Measurements from ENCODE around the gene KAZALD1. TPM values are rescaled to one million over a fixed set of nuclear protein-coding genes. Genes with fewer than 3 reads are reported as not detected.

Gene KAZALD1, protein sequence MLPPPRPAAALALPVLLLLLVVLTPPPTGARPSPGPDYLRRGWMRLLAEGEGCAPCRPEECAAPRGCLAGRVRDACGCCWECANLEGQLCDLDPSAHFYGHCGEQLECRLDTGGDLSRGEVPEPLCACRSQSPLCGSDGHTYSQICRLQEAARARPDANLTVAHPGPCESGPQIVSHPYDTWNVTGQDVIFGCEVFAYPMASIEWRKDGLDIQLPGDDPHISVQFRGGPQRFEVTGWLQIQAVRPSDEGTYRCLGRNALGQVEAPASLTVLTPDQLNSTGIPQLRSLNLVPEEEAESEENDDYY
- 22.4 and 29.6 TPM in 2 replicates for total RNA-seq

GRCh38 chr10:101061624-101062231 is at the start of gene KAZALD1:
KAZALD1 (plus strand) TSS chr10:101061989; CDS start chr10:101062593, 604 bp downstream.

GRCh38 chr10:101031128-101031795 is 30.5 kb upstream of the KAZALD1 start, which contains the start of the genes PDZD7 and SFXN3:
PDZD7 (minus strand) TSS chr10:101031129; CDS start chr10:101030219, 910 bp downstream.
SFXN3 (plus strand) TSS chr10:101031234; CDS start chr10:101034695, 3,461 bp downstream.

Other genes starting within 250 kb of the KAZALD1 start
- 35.3 and 42.6 TPM in 2 replicates for gene SLF2, start 149.0 kb upstream of the KAZALD1 start, total RNA-seq
- 0.38 and 0.56 TPM in 2 replicates for gene SEMA4G, start 92.5 kb upstream of the KAZALD1 start, total RNA-seq
- 44.8 and 63.8 TPM in 2 replicates for gene MRPL43, start 74.5 kb upstream of the KAZALD1 start, total RNA-seq
- 5.9 and 9.8 TPM in 2 replicates for gene TWNK, start 74.4 kb upstream of the KAZALD1 start, total RNA-seq
- gene LZTS2, start 62.2 kb upstream of the KAZALD1 start, total RNA-seq, result 89.9 and 106 TPM in 2 replicates
- gene PDZD7, start 30.9 kb upstream of the KAZALD1 start, total RNA-seq, result 1.3 and 3.1 TPM in 2 replicates
- gene SFXN3, start 30.8 kb upstream of the KAZALD1 start, total RNA-seq, result 44.9 and 78.6 TPM in 2 replicates
- not detected in 2 replicates for gene TLX1, start 69.3 kb downstream of the KAZALD1 start, total RNA-seq
- not detected in 2 replicates for gene LBX1, start 167.5 kb downstream of the KAZALD1 start, total RNA-seq